D721Med (cell line): Measurements from ENCODE around the gene M6PR.
A peak's percentile ranks its signal among the peaks of the same experiment; 100 is the strongest.
"Not testable (repeated sequence)": the region's sequence is repeated elsewhere in the genome, so short reads cannot be mapped to it uniquely, and the experiment has no call there.

Experiments used
- DNase-seq: peaks from one replicate; pipeline ENCODE4 v3.0.0; 2011; ENCODE audit warnings: low spot score; ENCODE audit not compliant: insufficient read length
- FAIRE-seq: peaks from 2 replicates; lab custom pipeline; 2011; peaks lifted over from hg19 to GRCh38; lab: Jason Lieb, UNC
- TF ChIP-seq, protein P1 (sequence below): IDR thresholded peaks from 2 replicates; pipeline ENCODE4 v1.5.1; 2012; ENCODE audit warnings: mild to moderate bottlenecking, control low read depth; ENCODE audit not compliant: insufficient read depth; ENCODE audit errors: missing control alignments

M6PR gene

DNA sequence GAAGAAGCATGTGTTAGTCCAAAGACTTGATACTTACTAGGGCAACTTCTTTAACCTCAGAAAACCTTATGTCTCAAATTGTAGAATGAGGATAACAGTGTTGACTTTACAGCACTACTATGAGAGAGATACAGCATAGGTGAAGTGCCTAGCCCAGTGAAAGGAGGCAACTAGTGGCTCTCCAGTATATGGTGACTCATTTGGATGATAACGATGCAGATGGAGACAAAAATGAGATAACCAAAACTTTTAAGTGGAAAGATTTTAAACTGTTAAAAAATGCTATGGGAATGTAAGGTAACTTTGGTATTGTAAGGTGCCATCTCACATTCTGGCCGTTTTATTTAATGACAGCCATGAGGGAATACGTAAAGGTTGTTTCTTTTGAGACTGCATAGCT lies 32.4 kb downstream of the M6PR start:
- FAIRE-seq = no peak
- TF ChIP-seq, protein P1, sequence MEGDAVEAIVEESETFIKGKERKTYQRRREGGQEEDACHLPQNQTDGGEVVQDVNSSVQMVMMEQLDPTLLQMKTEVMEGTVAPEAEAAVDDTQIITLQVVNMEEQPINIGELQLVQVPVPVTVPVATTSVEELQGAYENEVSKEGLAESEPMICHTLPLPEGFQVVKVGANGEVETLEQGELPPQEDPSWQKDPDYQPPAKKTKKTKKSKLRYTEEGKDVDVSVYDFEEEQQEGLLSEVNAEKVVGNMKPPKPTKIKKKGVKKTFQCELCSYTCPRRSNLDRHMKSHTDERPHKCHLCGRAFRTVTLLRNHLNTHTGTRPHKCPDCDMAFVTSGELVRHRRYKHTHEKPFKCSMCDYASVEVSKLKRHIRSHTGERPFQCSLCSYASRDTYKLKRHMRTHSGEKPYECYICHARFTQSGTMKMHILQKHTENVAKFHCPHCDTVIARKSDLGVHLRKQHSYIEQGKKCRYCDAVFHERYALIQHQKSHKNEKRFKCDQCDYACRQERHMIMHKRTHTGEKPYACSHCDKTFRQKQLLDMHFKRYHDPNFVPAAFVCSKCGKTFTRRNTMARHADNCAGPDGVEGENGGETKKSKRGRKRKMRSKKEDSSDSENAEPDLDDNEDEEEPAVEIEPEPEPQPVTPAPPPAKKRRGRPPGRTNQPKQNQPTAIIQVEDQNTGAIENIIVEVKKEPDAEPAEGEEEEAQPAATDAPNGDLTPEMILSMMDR = no peak
- no peak for DNase-seq

DNA sequence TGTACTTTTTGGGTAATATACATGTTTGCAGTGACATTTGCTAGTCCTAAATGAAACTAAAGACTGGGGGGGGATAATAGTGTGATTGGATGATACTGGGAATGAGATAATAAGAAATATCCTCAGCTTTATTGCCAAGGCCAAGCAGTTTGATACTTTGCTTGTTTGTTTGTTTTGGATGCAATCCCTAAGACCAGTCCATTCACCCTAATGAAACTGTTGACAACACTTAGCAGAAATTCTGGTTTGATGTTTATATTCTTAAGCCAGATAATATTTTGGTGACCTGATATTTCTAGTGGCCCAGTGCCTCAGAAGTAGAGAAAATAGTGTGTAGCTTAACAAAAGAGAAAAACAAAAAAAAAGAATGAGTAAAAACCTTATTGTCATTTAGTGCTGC lies 33.3 kb downstream of the M6PR start:
- FAIRE-seq = no peak
- TF ChIP-seq, protein P1 = no peak
- DNase-seq = no peak

DNA sequence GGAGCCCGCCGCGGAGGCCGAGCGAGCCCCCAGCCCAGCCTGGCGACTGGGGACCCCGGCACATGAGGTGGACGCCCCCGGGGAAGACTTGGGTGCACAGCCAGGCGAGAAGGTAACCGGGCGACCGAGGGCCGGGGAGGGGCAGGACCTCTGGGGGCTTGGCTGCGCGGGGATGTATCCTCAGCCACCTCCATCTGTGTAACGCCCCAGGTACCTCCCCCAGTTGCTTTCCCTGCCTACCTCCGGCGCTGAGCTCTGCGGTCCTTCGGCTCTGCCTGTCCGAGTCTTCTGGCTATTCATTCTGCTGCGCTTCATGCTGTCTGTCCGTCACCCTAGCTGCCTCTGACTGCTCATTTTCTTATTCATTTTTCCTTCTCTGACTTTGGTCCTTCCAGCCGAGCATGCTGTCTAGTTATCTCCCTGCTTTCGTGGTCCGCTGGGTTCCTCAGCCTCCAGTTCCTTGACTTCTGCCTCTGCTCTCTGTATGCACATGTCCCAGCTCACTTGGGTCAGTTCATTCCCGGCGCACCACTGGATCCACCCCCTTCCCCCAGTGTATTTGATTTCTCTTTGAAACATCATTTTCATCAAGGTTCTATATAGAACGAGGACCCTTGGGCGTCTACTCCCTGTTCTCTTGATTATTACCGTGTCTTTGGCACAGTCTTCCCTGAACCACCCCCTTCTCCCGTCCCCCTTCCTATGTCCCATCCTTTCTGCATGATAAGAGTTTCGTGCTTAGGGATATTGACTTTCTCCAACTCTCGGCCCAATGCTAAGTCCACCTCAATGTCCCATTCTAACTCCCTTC lies 34.5 kb downstream of the M6PR start:
- no peak for DNase-seq
- FAIRE-seq = no peak
- TF ChIP-seq, protein P1 = no peak

DNA sequence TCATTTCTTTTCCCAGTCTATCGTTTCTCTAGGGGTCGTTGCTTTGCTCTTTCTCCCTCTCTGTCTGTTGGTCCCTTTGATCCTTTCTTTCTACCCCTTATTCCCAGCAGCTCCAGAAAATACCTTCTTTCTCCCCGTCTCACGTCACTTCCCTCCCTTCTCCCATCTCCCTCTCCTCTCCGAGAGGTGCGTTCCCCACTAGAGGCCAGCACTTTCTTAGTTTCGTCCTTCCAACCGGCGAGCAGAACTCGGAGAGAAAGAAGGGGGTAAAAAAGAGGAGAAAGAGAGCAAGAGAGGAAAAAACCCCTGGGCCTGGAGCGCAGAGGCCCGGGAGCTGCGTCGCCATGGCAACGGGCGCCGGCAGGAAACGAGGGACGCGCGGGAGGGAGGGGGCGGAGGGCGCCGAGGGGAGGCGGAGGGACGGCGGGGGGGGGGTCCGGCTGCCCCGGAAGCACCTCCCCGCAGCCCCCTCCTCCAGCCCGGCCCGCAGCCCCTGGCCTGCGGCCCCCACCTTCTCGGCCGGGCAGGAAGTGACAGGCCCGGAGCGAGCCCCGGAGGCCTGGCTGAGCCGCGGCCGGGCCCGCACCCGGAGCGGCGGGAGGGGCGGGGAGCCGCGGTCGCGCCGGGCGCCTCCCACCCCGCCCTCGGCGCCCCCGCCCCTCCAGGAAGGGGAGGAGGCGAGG lies 35.3 kb downstream of the M6PR start, which contains the start of gene PHC1:
Gene PHC1, plus strand, starts transcription at position 477 of the 683 bp plus-strand sequence. CDS start 3,169 bp downstream, outside the sequence.
- DNase-seq = peak; percentile 34
- TF ChIP-seq, protein P1 = peak; percentile 9
- not testable (repeated sequence) for FAIRE-seq

DNA sequence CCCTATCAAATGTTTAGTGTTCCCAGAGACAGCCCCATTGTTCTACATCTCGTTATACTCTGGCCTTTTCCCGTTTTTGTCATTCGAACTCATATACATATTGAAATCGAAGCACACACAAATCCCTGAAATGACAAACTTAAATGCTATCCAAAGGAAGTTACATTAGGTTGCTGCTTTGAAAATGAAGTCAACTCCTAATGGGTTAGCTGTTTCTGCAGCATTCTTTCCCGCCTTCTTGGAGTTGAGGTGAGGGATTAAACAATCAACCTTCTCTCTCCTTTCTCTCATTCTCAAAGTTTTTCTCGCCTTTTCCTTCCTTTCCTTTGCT lies 35.8 kb downstream of the M6PR start:
- DNase-seq = no peak
- TF ChIP-seq, protein P1 = no peak

DNA sequence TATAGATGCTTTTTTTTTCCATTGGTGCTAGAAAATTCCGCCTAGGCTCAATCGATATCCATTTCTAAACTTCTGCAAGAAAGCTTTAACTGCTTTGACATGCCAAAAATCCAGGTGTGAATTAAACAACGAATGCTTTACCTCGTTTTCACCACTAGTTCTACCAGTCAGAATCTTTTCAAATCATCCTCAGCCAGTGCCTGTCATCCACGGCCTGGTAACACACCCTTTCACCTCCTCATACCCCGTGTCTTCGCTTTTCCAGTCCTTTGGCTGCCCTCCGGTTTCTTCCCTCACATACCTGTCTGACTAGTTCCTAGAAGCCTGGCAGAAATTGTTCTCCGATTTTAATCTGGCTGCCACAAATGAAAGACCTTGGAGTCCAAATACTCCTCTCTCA lies 36.5 kb downstream of the M6PR start:
- FAIRE-seq = no peak
- TF ChIP-seq, protein P1 = no peak
- DNase-seq = no peak

More for the DNA sequence above, 35.8 kb downstream of the M6PR start:
- FAIRE-seq = peak; percentile 75
